Activated T-cell treated with anti-CD3 and anti-CD28 coated beads, Interleukin-2, amount 50 U/mL, for 72 hours (primary cell): ENCODE results near the gene C11orf98. TPM values are rescaled to one million over a fixed set of nuclear protein-coding genes. Genes with fewer than 3 reads are reported as not detected.
"Not testable (repeated sequence)": the region's sequence is repeated elsewhere in the genome, so short reads cannot be mapped to it uniquely, and the experiment has no call there.

Experiments used
- ATAC-seq, 2 donors: fragments of 150-1000 bp; cut with Tn5 transposase; replicated peaks in 1 of 2; 2 replicates each; pipeline ENCODE4 v1.10.0; 2021; ENCODE audit warnings: moderate library complexity in 2 of 2, mild to moderate bottlenecking in 1 of 2
- DNase-seq, 2 donors: peaks; one replicate each; pipeline ENCODE4 v3.0.0; 2021 to 2022; ENCODE audit warnings: mixed read lengths in 1 of 2
- H3K27ac Mint-ChIP-seq: one replicate; pipeline ENCODE4 v1.8.0; 2022; ENCODE audit warnings: mild to moderate bottlenecking, moderate library complexity, mixed read lengths
- H3K27me3 Mint-ChIP-seq: one replicate; pipeline ENCODE4 v1.8.0; 2022; ENCODE audit warnings: low read depth, mixed read lengths
- H3K36me3 Mint-ChIP-seq, 2 donors: one replicate each; pipeline ENCODE4 v1.8.0; 2022; ENCODE audit warnings: mixed read lengths in 2 of 2, mild to moderate bottlenecking in 1 of 2; ENCODE audit not compliant: insufficient read depth in 2 of 2
- H3K4me1 Mint-ChIP-seq: one replicate; pipeline ENCODE4 v1.8.0; 2022; ENCODE audit warnings: low read depth, mixed read lengths
- H3K4me3 Mint-ChIP-seq, 2 donors: one replicate each; pipeline ENCODE4 v1.8.0; 2022; ENCODE audit warnings: mild to moderate bottlenecking in 2 of 2, mixed read lengths in 2 of 2, moderate library complexity in 2 of 2
- H3K9me3 Mint-ChIP-seq, 2 donors: one replicate each; pipeline ENCODE4 v1.8.0; 2022; ENCODE audit warnings: mixed read lengths in 2 of 2
- total RNA-seq, 2 donors: library from RNA; stranded (reverse); gene quantifications; one replicate each; pipeline ENCODE4 v1.2.3, GENCODE V29; 2022

C11orf98 gene
- total RNA-seq, 2 donors from 2014 or later: 59.2 to 62.1 TPM

DNA sequence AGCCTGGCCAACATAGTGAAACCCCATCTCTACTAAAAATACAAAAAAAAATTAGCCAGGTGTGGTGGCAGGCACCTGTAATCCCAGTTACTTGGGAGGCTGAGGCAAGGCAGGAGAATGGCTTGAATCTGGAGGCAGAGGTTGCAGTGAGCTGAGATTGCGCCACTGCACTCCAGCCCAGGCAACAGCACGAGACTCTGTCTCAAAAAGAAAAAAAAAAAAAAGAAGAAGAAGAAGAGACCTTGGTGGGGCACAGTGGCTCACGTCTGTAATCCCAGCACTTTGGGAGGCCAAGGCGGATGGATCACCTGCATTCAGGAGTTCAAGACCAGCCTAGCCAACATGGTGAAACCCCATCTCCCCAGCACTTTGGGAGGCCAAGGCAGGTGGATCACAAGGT, 38.9 kb upstream of the C11orf98 start:
- not testable (repeated sequence) for H3K27me3 Mint-ChIP-seq, H3K27ac Mint-ChIP-seq, DNase-seq, ATAC-seq, H3K9me3 Mint-ChIP-seq, H3K36me3 Mint-ChIP-seq, H3K4me3 Mint-ChIP-seq
- peaks cover 37% of the 10 kb centered on the region for H3K4me1 Mint-ChIP-seq

DNA sequence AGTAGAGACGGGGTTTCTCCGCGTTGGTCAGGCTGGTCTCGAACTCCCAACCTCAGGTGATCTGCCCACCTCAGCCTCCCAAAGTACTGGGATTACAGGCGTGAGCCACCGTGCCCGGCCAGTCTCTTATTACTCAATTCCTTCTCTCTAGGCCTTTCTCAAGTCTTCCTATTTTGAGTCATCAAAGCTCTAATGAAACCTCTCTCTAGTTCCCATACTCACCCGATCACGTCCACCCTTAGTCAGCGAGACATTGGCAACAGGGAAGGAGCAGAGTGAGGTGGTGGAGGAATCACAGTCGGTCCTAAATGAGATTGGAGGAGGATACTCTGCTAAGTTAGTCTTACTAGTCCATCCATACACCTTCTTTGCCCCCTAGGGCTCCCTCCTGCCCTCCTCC, 37.2 kb upstream of the C11orf98 start:
- Mint-ChIP-seq H3K9me3 (no peaks in the 10 kb centered on the region), H3K27ac (peak overlapping the region; percentile 69), H3K4me1 (peaks cover 21% of the 10 kb centered on the region), H3K27me3 (no peaks in the 10 kb centered on the region), H3K36me3 (peaks cover 1 to 13% of the 10 kb centered on the region in 2 donors), H3K4me3 (no peak overlapping the region)
- peak in 1 of 2 donors; percentile 22 for ATAC-seq
- no peak for DNase-seq

DNA sequence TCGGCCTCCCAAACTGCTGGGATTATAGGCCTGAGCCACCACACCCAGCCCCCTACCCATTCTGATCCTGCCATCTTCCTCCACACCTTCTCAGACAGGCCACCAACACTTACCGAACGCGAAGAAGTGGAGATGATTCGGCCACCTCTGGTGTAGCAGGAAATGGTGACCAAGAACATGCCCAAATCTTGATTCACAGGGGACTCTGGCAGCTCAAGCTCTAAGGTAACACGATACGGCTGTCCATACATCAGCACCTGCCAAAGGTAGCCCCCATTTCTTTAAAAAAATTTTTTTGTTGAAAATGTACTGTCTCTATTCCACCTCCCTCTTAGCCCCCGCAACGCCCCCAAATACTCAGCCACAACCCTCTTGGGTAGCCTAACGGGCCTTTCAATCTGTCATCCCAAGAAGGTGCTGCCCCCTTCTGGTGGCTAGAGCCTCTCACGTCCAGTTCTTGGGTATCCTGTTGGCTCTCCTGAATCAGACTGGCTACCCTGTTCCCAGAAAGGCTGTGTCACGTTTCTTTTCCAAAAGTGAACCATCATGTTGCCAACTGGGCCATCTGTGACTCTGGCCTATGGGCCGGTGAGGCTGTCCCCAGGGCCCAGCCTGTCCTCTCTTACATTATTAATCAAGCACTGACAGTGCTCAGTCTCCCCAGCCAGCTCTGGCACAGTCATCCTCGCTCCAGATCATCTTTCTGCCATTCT, 29.6 kb upstream of the C11orf98 start:
- Mint-ChIP-seq H3K27ac (no peak overlapping the region), H3K4me1 (peaks cover 8% of the 10 kb centered on the region)
- peak; percentile 85 to 91 for ATAC-seq

DNA sequence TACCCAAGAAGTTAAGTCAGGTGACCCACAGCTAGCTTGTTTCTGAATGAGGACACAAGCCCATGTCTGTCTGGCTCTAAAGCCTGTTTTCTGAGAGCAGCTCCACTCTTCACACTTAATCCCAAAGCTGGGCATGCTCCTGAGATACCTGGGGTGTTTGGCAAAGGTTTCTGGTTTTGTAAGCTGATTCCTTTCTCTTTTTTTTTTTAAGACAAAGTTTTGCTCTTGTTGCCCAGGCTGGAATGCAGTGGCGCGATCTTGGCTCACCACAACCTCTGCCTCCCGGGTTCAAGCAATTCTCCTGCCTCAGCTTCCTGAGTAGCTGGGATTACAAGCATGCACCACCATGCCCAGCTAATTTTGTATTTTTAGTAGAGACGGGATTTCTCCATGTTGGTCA, 28.6 kb upstream of the C11orf98 start:
- DNase-seq, H3K4me1 Mint-ChIP-seq, H3K27ac Mint-ChIP-seq, H3K9me3 Mint-ChIP-seq, H3K36me3 Mint-ChIP-seq, H3K4me3 Mint-ChIP-seq, ATAC-seq, H3K27me3 Mint-ChIP-seq: not testable (repeated sequence)

More for the DNA sequence above, 29.6 kb upstream of the C11orf98 start:
- no peak overlapping the region for H3K4me3 Mint-ChIP-seq
- peaks cover 0 to 6% of the 10 kb centered on the region in 2 donors for H3K36me3 Mint-ChIP-seq
- H3K9me3 Mint-ChIP-seq: no peaks in the 10 kb centered on the region
- DNase-seq: peak; percentile 79 to 81
- no peaks in the 10 kb centered on the region for H3K27me3 Mint-ChIP-seq

DNA sequence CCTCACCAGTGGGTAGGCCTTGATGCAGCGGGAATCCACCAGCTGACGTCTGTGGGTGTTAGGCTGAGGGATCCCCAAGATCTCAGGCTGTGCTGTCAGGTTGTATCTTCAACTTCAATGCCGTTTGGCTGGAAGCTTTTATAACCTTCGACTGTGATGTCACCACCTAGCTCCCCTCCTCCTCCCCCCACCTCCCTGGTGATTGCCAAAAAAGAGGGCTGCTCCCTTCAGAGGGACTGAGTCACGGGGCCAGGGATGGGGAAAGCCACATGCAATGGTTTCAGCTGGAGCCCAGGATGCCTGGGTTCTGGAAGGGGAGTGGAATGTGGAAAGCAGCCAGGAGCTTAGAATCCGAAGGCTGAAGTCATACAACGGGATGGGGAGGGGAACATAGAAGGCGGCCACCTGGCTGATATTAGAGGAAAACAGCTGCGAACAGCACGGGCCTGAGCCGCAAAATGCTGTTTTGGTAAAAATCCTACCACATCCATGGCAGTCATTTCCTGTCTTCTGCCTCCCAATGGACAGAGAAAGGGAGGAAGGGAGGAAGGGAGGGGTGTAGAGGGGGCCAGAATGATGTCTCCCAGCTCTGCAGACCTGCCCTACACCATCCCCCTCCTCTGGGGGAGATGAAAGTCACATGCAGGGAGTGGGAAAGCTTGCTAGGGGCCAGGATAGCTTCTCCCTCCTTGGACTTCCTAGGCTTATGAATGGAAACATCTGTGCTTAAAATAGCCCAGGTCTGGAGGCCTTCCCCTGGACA, 24.6 kb upstream of the C11orf98 start, which contains the start of gene LRRN4CL:
Gene LRRN4CL, minus strand, starts transcription at position 110 of the 763 bp plus-strand sequence. CDS start 1,022 bp downstream, outside the sequence.
- no peaks in the 10 kb centered on the region for H3K27me3 Mint-ChIP-seq
- peaks cover 0 to 2% of the 10 kb centered on the region in 2 donors for H3K36me3 Mint-ChIP-seq
- no peak for ATAC-seq
- H3K4me1 Mint-ChIP-seq: peaks cover 3% of the 10 kb centered on the region
- no peak within 1 kb of the TSS for H3K27ac Mint-ChIP-seq
- no peaks in the 10 kb centered on the region for H3K9me3 Mint-ChIP-seq
- no peak within 1 kb of the TSS for H3K4me3 Mint-ChIP-seq
- DNase-seq: no peak

DNA sequence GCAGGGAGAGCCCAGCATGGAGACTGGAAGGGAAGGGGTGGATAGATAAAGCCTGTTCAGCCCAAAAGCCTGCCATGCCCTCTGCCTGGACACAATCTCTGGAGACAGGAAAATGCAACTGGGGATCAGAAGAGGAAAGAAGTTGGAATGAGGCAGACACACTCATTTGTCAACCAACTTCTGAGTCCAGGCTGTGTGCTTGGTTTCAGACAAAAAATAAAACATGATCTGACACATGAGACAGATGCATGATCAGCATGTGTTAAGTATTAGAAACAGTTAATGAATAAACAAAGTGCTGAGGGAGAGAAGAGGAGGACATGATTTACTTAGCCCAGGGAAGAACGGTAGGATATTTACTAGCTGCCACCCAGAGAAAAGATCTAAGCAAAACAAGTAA, 23.5 kb upstream of the C11orf98 start:
- ATAC-seq: no peak
- no peaks in the 10 kb centered on the region for H3K27me3 Mint-ChIP-seq
- H3K4me1 Mint-ChIP-seq: no peaks in the 10 kb centered on the region
- DNase-seq: no peak
- no peak overlapping the region for H3K27ac Mint-ChIP-seq
- no peak overlapping the region for H3K4me3 Mint-ChIP-seq
- no peaks in the 10 kb centered on the region for H3K36me3 Mint-ChIP-seq
- no peaks in the 10 kb centered on the region for H3K9me3 Mint-ChIP-seq

DNA sequence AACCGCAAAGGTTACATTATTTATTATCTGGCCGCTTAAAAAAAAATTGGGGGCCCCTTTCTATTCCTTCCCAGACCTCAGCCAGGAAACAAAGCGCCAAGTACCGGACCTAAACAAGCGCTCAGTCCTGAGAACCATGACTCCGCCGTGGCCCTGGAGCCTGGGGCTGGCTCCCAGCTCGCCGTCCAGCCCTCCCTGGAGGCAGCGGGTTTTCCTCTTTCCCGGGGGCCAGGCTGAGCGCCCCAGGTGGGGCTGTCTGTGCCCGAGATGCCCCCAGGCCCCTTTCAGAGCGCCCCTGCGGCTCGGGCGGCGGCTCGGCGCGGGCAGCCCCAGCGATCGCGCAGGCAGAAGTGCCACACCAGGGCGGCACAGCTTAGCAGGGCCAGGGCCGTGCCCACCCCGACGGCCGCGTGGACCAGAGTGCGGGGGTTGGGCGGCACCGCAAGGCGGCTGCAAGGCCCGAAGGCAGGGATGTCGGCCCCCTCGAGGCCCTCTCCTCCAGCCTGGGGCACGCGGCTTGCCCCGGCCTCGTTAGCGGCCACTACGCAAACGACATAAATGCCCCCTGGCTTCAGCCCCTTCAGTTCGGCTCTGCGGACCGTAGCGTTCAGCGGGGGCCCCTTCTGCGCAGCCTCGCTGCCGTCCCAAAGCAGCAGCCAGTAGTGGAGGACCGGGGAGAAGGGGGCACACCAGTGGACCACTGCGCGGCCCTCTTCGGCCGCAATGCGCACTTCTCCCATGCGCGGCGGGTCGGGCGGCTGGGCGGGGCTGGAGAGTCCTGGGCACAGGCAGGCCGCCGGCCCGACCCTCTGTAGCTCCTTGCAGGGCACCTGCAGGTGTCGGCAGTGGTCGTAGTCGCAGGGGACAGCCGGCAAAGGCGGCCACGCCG, 22.7 kb upstream of the C11orf98 start:
- H3K36me3 Mint-ChIP-seq: no peaks in the 10 kb centered on the region
- H3K4me3 Mint-ChIP-seq: no peak overlapping the region
- H3K27ac Mint-ChIP-seq: no peak overlapping the region
- ATAC-seq (no peak), DNase-seq (no peak)
- H3K9me3 Mint-ChIP-seq: no peaks in the 10 kb centered on the region
- no peaks in the 10 kb centered on the region for H3K27me3 Mint-ChIP-seq
- no peaks in the 10 kb centered on the region for H3K4me1 Mint-ChIP-seq

DNA sequence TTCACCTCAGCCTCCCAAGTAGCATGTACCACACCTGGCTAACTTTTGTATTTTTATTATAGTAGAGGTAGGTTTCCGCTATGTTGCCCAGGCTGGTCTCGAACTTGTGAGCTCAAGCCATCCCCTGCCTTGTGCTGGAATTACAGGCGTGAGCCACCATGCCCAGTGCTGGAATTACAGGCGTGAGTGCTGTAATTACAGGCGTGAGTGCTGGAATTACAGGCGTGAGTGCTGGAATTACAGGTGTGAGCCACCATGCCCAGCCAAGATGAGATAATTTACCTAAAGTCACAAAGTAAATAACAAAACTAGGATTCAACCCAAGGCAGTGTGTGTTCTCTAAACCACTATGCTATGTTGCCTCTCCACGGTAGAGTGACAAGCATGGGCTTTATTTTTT, 17.5 kb upstream of the C11orf98 start:
- no peaks in the 10 kb centered on the region for H3K9me3 Mint-ChIP-seq
- ATAC-seq: no peak

DNA sequence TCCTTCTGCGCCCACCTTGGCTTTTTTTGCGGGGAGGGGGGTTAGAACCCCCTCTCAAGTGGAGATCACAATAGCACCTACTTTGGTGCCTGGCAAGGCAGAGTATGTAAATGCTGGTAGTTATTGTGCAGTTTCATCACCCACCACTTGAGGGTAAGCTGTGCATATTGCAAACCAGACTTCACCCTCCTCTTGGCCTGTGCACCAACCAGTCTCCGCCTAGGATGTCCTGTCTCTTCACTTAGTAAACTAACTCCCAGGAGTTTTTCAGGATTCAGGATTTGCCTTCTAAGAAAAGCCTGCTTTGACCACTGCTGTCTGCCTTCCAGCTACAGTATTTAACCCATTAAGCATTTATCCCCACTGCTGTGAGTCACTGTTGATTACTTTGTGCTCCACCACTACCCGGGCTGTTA, 15.8 kb upstream of the C11orf98 start:
- H3K36me3 Mint-ChIP-seq: peaks cover 5 to 11% of the 10 kb centered on the region in 2 donors
- H3K27ac Mint-ChIP-seq: peak overlapping the region; percentile 84
- H3K4me3 Mint-ChIP-seq: peak overlapping the region; percentile 65 to 76
- no peaks in the 10 kb centered on the region for H3K27me3 Mint-ChIP-seq
- H3K4me1 Mint-ChIP-seq: peaks cover 44% of the 10 kb centered on the region
- no peaks in the 10 kb centered on the region for H3K9me3 Mint-ChIP-seq
- ATAC-seq: peak; percentile 77
- peak; percentile 49 to 60 for DNase-seq

More for the DNA sequence above, 17.5 kb upstream of the C11orf98 start:
- peaks cover 2 to 6% of the 10 kb centered on the region in 2 donors for H3K36me3 Mint-ChIP-seq
- H3K27ac Mint-ChIP-seq: no peak overlapping the region
- no peaks in the 10 kb centered on the region for H3K27me3 Mint-ChIP-seq
- DNase-seq: no peak
- no peak overlapping the region for H3K4me3 Mint-ChIP-seq
- H3K4me1 Mint-ChIP-seq: peaks cover 29% of the 10 kb centered on the region

DNA sequence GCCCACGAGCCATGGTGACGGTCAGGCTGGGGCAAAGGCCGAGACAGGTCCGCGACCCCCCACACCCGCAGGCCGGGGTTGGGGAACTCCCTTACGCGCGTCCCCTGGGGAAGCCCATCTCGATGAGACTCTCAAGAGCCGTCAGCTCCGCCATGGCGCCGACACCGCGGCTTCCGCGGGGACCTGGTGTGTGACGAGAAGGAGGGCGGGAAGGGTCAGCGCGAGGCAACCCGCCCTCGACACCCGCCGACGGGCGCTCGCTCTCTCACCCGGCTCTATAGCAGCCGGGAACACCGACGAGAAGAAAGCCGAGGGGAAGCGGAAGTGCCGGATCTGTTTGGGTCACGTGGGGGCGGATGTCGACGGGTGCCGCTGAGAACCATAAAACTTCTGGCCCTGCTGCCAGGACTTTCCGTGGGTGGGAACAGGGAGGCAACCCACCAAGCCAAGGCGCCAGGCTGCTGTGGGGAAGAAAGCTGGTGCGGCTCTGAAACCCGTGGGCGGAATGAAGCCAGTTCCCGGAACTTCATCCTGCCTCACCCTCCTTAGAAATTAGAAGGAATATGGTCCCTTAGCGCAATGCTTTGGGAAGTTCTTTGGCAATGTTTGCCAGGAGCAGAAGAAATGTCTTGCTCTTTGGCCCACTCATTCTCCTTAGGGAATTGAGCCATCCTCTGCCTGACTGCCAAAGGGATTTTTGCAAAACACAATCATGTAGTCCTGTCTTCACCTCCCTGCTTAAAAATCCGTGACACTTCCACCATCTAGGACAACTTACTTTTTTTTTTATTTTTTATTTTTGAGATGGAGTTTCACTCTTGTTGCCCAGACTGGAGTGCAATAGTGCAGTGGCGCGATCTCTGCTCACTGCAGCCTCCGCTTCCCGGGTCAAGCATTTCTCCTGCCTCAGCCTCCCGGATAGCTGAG, 14.0 kb upstream of the C11orf98 start, which contains the start of gene UBXN1:
Gene UBXN1, minus strand, starts transcription at position 304 of the 927 bp plus-strand sequence. Its CDS starts 150 bp downstream, at position 154.
- peak; percentile 86 to 89 for DNase-seq
- no peaks in the 10 kb centered on the region for H3K9me3 Mint-ChIP-seq
- no peaks in the 10 kb centered on the region for H3K27me3 Mint-ChIP-seq
- H3K27ac Mint-ChIP-seq: peak within 1 kb of the TSS; percentile 93
- ATAC-seq: peak; percentile 90 to 93
- H3K4me1 Mint-ChIP-seq: peaks cover 50% of the 10 kb centered on the region
- H3K4me3 Mint-ChIP-seq: peak within 1 kb of the TSS; percentile 76 to 80
- peaks cover 7 to 16% of the 10 kb centered on the region in 2 donors for H3K36me3 Mint-ChIP-seq

DNA sequence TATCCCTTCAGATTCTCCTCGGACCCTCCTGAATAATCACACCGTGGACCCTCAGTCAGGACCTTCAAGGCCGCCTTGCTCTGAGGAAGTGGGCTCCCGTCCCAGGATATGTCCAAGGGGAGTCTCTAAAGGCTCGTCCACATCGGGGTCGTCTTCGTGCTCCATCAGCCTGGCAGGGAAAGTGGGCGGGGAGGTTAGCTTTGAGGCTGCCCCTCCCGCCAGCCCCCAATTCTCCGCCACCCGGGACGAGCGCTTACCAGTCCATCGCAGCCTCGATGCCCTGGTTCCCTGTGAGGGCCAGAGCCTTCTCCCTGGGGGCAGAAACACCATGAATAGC, 13.4 kb upstream of the C11orf98 start:
- Mint-ChIP-seq H3K27ac (peak overlapping the region; percentile 93), H3K36me3 (peaks cover 7 to 18% of the 10 kb centered on the region in 2 donors), H3K9me3 (no peaks in the 10 kb centered on the region), H3K4me3 (peak overlapping the region; percentile 76 to 80), H3K27me3 (no peaks in the 10 kb centered on the region), H3K4me1 (peaks cover 54% of the 10 kb centered on the region)
- peak in 1 of 2 donors; percentile 4 for ATAC-seq
- no peak for DNase-seq

DNA sequence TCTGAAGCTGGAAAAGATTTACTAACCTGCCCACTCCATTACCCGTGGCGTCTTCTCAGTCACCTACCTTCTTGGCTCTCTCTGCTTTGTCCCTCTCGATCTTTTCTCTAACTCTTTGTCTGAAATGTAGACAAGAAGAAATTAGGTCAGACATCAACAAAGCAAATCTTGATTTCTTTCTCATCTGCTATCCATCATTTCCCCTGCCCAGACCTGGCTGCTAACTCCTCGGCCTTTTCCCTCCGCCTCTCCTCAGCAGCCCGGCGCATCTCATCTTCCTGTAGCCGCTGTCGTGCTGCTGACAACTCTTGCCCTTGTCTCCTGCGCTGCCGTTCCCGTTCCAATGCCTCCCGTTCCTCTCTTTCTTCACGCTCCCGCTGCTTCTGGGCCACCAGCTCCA, 12.7 kb upstream of the C11orf98 start:
- Mint-ChIP-seq H3K36me3 (peaks cover 7 to 18% of the 10 kb centered on the region in 2 donors), H3K4me1 (peaks cover 58% of the 10 kb centered on the region), H3K27ac (peak overlapping the region; percentile 76), H3K9me3 (no peaks in the 10 kb centered on the region), H3K27me3 (no peaks in the 10 kb centered on the region), H3K4me3 (peak overlapping the region; percentile 76 to 80)
- DNase-seq (no peak), ATAC-seq (no peak)
